Ascending aorta (tissue), 2 donors: ENCODE data around the gene FKBP1C. TPM values are rescaled to one million over a fixed set of nuclear protein-coding genes. Genes with fewer than 3 reads are reported as not detected.

ENCODE experiments used
- DNase-seq, 2 donors: peaks; one replicate each; pipeline ENCODE4 v3.0.0-alpha.2; 2019; ENCODE audit warnings: low spot score in 2 of 2
- H3K27ac ChIP-seq, 2 donors: fragments of 200-600 bp; sonication (generic); one replicate each; pipeline ENCODE4 v1.5.1; 2016 to 2017; ENCODE audit warnings: mild to moderate bottlenecking in 1 of 2
- H3K27me3 ChIP-seq: fragments of 200-600 bp; sonication (generic); one replicate; pipeline ENCODE4 v1.5.1; 2017
- H3K36me3 ChIP-seq, 2 donors: fragments of 200-600 bp; sonication (generic); one replicate each; pipeline ENCODE4 v1.5.1; 2016
- H3K4me1 ChIP-seq, 2 donors: fragments of 200-600 bp; sonication (generic); one replicate each; pipeline ENCODE4 v1.5.1; 2016 to 2017; ENCODE audit warnings: mild to moderate bottlenecking in 1 of 2
- H3K4me3 ChIP-seq, 2 donors: fragments of 200-600 bp; sonication (generic); one replicate each; pipeline ENCODE4 v1.5.1; 2016 to 2017; ENCODE audit warnings: mild to moderate bottlenecking in 1 of 2
- H3K9me3 ChIP-seq, 2 donors: fragments of 200-600 bp; sonication (generic); one replicate each; pipeline ENCODE4 v1.5.1; 2016
- CTCF ChIP-seq, 3 experiments: fragments of 200-600 bp in 2 of 3; fragments of 450-650 bp in 1 of 3; sonication (generic) in 2 of 3; IDR thresholded peaks; one replicate each; pipeline ENCODE4 v1.5.1; 2016 to 2019; ENCODE audit warnings: antibody characterized with exemption in 3 of 3, mild to moderate bottlenecking in 1 of 3, moderate library complexity in 1 of 3
- intact Hi-C: fragments of 100-400 bp; cut with DNase I; formaldehyde crosslinking; loops from one replicate; pipeline ENCODE4 v1.15.1; 2023
- total RNA-seq: library from RNA; depleted of rRNA; stranded (reverse); fragments of >200 nt; gene quantifications from one replicate; pipeline ENCODE4 v1.1.0, GENCODE V29; 2016

The FKBP1C gene
- total RNA-seq, 1 donor from 2014 or later: not detected

- intact Hi-C loops: no loop called here
- no peak for TF ChIP-seq CTCF (IDR thresholded peaks at IDR 0.05)
- Histone ChIP-seq H3K27ac (no peak overlapping the region), H3K36me3 (no peaks in the 10 kb centered on the region), H3K4me3 (no peak overlapping the region), H3K9me3 (no peaks in the 10 kb centered on the region), H3K4me1 (no peaks in the 10 kb centered on the region), H3K27me3 (no peaks in the 10 kb centered on the region)
- no peak for DNase-seq
Observed at GRCh38 chr6:63261820-63262219, 50.6 kb downstream of the FKBP1C start.

Other genes starting within 250 kb of the FKBP1C start
- gene LGSN, start 108.5 kb downstream of the FKBP1C start, total RNA-seq: not detected